ENCODE measurements around the gene TMEM115. TPM values are rescaled to one million over a fixed set of nuclear protein-coding genes. Genes with fewer than 3 reads are reported as not detected.
A peak's percentile ranks its signal among the peaks of the same experiment; 100 is the strongest.

The TMEM115 gene
- total and polyA plus RNA-seq, 9 of the 15 experiments (the other 6 are each of a cell fraction or from before 2014, with no cell fraction given) = 1.6 to 26.9 (median 14.1) TPM

DNA sequence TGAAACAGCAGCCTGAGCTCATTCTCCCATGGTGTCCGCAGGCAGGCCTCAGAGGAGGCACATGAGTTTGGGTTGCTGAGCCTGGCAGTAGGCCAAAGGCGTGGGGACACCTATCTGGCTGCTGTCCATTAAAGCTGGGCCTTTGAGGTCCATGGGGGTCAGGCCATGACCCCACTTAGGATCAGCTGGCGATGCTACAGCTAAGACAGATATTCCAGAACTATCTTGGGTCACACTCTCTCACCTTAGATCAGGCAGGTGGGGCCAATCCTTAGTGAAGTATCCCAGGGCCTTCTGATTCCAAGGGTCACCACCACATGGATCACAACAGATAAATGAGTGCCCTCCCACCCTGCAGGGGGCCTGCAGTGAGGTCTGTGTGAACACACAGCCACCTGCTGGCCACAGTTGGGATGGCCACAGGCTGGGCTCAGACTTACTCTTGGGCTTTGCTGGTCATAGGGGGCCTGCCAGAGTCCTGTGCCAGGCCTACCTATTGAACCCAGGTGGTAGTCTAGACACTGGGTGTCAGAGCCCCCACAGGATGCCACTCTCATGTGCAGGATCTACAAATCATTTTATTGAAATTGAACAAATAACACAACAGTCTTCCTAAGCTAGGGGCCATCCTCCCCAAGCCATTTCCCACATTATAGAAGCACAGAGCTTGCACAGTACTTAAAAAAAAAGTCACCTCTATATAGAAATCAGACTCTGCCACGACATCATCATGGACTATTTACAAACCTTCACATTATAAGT, 34.8 kb downstream of the TMEM115 start (continued):
- TF ChIP-seq, protein P1, sequence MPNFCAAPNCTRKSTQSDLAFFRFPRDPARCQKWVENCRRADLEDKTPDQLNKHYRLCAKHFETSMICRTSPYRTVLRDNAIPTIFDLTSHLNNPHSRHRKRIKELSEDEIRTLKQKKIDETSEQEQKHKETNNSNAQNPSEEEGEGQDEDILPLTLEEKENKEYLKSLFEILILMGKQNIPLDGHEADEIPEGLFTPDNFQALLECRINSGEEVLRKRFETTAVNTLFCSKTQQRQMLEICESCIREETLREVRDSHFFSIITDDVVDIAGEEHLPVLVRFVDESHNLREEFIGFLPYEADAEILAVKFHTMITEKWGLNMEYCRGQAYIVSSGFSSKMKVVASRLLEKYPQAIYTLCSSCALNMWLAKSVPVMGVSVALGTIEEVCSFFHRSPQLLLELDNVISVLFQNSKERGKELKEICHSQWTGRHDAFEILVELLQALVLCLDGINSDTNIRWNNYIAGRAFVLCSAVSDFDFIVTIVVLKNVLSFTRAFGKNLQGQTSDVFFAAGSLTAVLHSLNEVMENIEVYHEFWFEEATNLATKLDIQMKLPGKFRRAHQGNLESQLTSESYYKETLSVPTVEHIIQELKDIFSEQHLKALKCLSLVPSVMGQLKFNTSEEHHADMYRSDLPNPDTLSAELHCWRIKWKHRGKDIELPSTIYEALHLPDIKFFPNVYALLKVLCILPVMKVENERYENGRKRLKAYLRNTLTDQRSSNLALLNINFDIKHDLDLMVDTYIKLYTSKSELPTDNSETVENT (CRISPR knock-in tag; IDR thresholded peaks at IDR 0.05) = no peak
- TF ChIP-seq, protein P2, sequence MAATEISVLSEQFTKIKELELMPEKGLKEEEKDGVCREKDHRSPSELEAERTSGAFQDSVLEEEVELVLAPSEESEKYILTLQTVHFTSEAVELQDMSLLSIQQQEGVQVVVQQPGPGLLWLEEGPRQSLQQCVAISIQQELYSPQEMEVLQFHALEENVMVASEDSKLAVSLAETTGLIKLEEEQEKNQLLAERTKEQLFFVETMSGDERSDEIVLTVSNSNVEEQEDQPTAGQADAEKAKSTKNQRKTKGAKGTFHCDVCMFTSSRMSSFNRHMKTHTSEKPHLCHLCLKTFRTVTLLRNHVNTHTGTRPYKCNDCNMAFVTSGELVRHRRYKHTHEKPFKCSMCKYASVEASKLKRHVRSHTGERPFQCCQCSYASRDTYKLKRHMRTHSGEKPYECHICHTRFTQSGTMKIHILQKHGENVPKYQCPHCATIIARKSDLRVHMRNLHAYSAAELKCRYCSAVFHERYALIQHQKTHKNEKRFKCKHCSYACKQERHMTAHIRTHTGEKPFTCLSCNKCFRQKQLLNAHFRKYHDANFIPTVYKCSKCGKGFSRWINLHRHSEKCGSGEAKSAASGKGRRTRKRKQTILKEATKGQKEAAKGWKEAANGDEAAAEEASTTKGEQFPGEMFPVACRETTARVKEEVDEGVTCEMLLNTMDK (IDR thresholded peaks at IDR 0.05; ENCODE audit: borderline replicate concordance, insufficient read depth, low read depth, low read length, poor library complexity, severe bottlenecking) = peak; percentile 68
- TF ChIP-seq ARID1B (IDR thresholded peaks at IDR 0.05) (peak; percentile 47), CBX3 (IDR thresholded peaks at IDR 0.05; ENCODE audit: borderline replicate concordance in 1 of 2, low read length in 2 of 2) (no peak), GATA2 (CRISPR knock-in tag; IDR thresholded peaks at IDR 0.05) (peak; percentile 13; the same call in 1 of the 2 replicates), RAD51 (IDR thresholded peaks at IDR 0.05; ENCODE audit: borderline replicate concordance, low read depth) (no peak), ZNF79 (CRISPR knock-in tag; IDR thresholded peaks at IDR 0.05; ENCODE audit: low read depth) (no peak), HNRNPK (IDR thresholded peaks at IDR 0.05; ENCODE audit: low read depth, low read length, poor library complexity, severe bottlenecking) (no peak), ZNF165 (CRISPR knock-in tag; IDR thresholded peaks at IDR 0.05; ENCODE audit: borderline replicate concordance) (no peak), HMG20B (CRISPR knock-in tag; IDR thresholded peaks at IDR 0.05) (no peak), POLR2H (tag; IDR thresholded peaks at IDR 0.05; ENCODE audit: low read depth) (no peak), E2F3 (CRISPR knock-in tag; IDR thresholded peaks at IDR 0.05) (no peak), CBX8 (IDR thresholded peaks at IDR 0.05; ENCODE audit: borderline replicate concordance, extremely low read depth, low read depth, low read length, poor library complexity, severe bottlenecking) (no peak), SRF (CRISPR knock-in tag; IDR thresholded peaks at IDR 0.05) (no peak), SUPT5H (IDR thresholded peaks at IDR 0.05) (no peak), MTA3 (IDR thresholded peaks at IDR 0.05; ENCODE audit: borderline replicate concordance) (no peak), GABPA (tag; conservative IDR thresholded peaks at IDR 0.05; ENCODE audit: low read depth) (no peak), ASH1L (IDR thresholded peaks at IDR 0.05; ENCODE audit: borderline replicate concordance, low read depth, partially characterized antibody) (no peak), TBP (optimal IDR thresholded peaks at IDR 0.05; ENCODE audit: low read depth, low read length) (no peak), MAZ (CRISPR knock-in tag; conservative IDR thresholded peaks at IDR 0.05 in 1 of 2, IDR thresholded peaks at IDR 0.05 in 1 of 2) (peak; percentile 32 to 73; a peak in 3 of 4 replicates), ZNF133 (CRISPR knock-in tag; IDR thresholded peaks at IDR 0.05) (no peak), DPF2 (IDR thresholded peaks at IDR 0.05) (peak; percentile 52; the same call in 1 of the 2 replicates)
- TF ChIP-seq, protein P3, sequence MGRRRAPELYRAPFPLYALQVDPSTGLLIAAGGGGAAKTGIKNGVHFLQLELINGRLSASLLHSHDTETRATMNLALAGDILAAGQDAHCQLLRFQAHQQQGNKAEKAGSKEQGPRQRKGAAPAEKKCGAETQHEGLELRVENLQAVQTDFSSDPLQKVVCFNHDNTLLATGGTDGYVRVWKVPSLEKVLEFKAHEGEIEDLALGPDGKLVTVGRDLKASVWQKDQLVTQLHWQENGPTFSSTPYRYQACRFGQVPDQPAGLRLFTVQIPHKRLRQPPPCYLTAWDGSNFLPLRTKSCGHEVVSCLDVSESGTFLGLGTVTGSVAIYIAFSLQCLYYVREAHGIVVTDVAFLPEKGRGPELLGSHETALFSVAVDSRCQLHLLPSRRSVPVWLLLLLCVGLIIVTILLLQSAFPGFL (CRISPR knock-in tag; IDR thresholded peaks at IDR 0.05) = no peak
